Measurements from ENCODE around the gene TBPL1.

- TF ChIP-seq GATA3 (IDR thresholded peaks at IDR 0.05; ENCODE audit: low read depth, low read length) (no peak), GATA2 (IDR thresholded peaks at IDR 0.05; ENCODE audit: low read depth, low read length) (no peak)
Observed at GRCh38 chr6:133999305-133999704, 46.3 kb downstream of the TBPL1 start.

Data from SH-SY5Y (cell line).